Activated CD4-positive, alpha-beta T cell treated with anti-CD3 and anti-CD28 coated beads for 4 hours (primary cell): ENCODE measurements around the gene ABCA13.

ENCODE experiments used
- DNase-seq, 2 donors: peaks; one replicate each; pipeline ENCODE4 v3.0.0-alpha.2; 2020

ABCA13 gene

GRCh38 chr7:48664241-48664640 is 493.0 kb downstream of the ABCA13 start:
- DNase-seq: no peak

DNA sequence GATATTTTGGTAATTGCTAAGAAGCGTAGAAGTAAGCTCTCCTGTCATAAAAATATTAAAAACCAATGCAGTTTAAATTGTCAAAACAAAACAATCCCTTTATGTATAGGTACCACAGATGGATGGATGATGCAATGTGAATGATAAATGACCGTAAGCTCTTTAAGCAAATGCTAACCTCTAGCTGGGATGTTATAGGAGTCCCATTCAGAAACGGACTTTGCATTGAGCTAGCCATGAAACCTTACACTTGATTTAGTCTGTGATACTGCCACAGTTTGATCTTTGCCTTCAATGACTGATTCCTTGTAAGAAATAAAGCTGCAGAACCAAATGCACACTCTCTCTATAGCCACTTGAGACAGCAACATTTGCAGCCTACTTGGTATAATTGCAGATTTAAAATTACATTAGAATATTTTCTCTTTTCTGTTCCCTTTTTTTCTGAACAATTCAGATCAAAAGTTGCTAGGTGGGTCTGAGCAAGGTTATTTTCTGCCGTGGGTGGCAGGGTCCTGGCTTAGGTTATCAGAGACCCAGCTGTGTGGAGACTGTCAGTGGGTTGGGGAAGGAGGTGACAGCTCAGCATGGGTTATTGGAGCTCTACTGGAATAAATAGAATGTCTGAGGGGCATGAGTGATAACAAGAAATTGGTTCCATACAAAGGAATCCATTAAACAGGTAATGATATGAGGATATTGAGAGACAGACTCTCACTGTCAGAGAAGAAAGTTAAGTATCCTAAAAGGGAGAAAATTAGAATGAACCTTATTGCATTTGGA is 494.3 kb downstream of the ABCA13 start:
- DNase-seq: no peak

DNA sequence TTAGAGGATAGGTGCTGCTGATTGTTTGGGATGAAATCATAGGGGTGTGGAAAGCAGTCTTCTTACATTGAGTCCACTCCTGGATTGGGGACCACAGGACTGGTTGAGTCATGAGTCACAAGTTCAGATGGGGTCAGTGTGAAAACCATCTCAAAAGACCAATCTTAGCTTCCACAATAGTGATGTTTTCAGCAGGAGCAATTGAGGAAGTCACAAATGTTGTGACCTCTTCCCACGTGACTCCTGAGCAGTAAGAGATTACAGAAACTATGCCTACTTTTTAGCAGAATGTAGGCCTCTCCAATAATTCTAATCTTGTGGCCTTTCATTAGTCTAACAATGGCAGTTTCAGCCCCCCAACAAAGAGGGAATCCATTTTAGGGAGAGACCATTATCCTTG is 496.1 kb downstream of the ABCA13 start:
- DNase-seq: no peak

GRCh38 chr7:48671656-48672055 is 500.4 kb downstream of the ABCA13 start:
- no peak for DNase-seq

DNA sequence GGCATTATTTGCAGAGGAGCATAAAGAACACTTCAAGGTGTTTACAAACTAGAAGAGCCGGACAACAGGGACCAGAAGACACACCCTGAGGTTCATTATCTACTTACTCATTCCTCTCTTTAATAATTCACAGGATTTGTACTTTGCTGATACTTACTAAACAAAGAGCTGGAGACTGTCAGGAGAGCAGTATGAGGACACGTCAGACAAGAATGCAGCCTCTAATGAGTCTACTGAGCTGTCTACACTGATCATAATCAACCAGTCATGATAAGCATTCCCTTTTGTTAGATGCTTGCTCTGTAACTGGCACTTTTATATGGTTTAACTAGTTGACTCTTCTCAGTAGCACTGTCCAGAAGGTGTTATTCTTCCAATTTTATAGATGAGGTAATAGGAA is 509.7 kb downstream of the ABCA13 start:
- DNase-seq: no peak

GRCh38 chr7:48691788-48692187 is 520.5 kb downstream of the ABCA13 start:
- no peak for DNase-seq
